Mesothelial cell of epicardium (in vitro differentiated cells): Measurements from ENCODE around the gene ACER3. TPM values are rescaled to one million over a fixed set of nuclear protein-coding genes. Genes with fewer than 3 reads are reported as not detected.

Experiments
- DNase-seq, 2 experiments: peaks; one replicate each; pipeline ENCODE4 v3.0.0; 2021; ENCODE audit warnings: low spot score in 2 of 2; ENCODE audit not compliant: unreplicated experiment in 2 of 2
- H3K27ac Mint-ChIP-seq: 2 replicates; pipeline ENCODE4 v1.8.0; 2021; ENCODE audit warnings: mixed read lengths
- H3K27me3 Mint-ChIP-seq: 2 replicates; pipeline ENCODE4 v1.8.0; 2021; ENCODE audit warnings: low read depth, mixed read lengths
- H3K36me3 Mint-ChIP-seq: 2 replicates; pipeline ENCODE4 v1.8.0; 2021; ENCODE audit warnings: mixed read lengths
- H3K4me1 Mint-ChIP-seq: 2 replicates; pipeline ENCODE4 v1.8.0; 2021; ENCODE audit warnings: mixed read lengths
- H3K4me3 Mint-ChIP-seq: 2 replicates; pipeline ENCODE4 v1.8.0; 2021; ENCODE audit warnings: mild to moderate bottlenecking, moderate library complexity, mixed read lengths
- H3K9me3 Mint-ChIP-seq: 2 replicates; pipeline ENCODE4 v1.8.0; 2021; ENCODE audit warnings: mixed read lengths
- total RNA-seq: library from RNA; stranded (reverse); gene quantifications from 3 replicates; pipeline ENCODE4 v1.2.1, GENCODE V29; 2021
- TF ChIP-seq, protein P1 (sequence below): fragments of 200-600 bp; sonication (generic); IDR thresholded peaks from one replicate; pipeline ENCODE4 v1.5.0; 2021; ENCODE audit warnings: antibody characterized with exemption; ENCODE audit not compliant: unreplicated experiment

ACER3 gene
- total RNA-seq, 1 donor from 2014 or later: 17.5 TPM

DNA sequence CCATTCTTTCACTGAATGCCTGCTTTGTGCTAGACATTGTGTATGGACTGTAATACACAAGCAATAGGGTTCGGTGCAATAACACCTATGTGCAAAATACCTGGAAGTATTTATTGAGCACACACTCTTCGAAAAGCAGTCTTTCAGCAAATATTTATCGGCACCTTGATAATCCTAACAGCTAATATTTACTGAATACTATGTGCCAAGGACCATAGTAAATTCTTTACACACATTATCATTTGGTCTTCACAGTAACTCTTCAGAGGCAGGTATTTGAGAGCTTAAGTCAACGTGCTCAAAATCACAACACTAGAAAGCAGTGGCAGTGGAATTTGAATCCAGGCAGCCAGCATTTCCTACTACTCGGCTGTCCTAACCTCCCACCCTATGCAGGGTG lies 175.7 kb downstream of the ACER3 start:
- Mint-ChIP-seq H3K27ac (no peak overlapping the region), H3K4me3 (no peak overlapping the region), H3K27me3 (peaks cover 43% of the 10 kb centered on the region), H3K36me3 (no peaks in the 10 kb centered on the region), H3K4me1 (peaks cover 19% of the 10 kb centered on the region), H3K9me3 (no peaks in the 10 kb centered on the region)
- TF ChIP-seq, protein P1, sequence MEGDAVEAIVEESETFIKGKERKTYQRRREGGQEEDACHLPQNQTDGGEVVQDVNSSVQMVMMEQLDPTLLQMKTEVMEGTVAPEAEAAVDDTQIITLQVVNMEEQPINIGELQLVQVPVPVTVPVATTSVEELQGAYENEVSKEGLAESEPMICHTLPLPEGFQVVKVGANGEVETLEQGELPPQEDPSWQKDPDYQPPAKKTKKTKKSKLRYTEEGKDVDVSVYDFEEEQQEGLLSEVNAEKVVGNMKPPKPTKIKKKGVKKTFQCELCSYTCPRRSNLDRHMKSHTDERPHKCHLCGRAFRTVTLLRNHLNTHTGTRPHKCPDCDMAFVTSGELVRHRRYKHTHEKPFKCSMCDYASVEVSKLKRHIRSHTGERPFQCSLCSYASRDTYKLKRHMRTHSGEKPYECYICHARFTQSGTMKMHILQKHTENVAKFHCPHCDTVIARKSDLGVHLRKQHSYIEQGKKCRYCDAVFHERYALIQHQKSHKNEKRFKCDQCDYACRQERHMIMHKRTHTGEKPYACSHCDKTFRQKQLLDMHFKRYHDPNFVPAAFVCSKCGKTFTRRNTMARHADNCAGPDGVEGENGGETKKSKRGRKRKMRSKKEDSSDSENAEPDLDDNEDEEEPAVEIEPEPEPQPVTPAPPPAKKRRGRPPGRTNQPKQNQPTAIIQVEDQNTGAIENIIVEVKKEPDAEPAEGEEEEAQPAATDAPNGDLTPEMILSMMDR: no peak
- DNase-seq: no peak

DNA sequence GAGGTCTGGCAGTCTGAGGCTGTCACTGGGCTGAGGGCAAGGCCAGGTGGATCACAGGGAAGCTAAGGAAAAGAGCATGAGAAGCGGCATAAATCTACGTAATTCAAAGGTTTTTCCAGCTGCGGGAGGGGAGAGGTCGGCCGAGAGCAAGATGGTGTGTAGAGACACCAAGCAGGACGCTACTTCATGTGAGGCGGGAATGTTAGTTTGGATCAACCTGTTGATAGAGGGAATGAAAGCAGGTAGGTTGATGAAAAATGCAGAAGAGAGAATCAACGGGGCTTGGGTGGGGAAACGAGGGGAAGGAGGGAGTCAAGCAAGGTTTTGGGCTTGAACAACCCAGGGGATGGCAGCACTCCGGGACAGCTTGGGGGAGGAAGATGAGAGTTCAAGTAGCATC lies 176.3 kb downstream of the ACER3 start:
- TF ChIP-seq, protein P1: no peak
- no peak for DNase-seq
- Mint-ChIP-seq H3K9me3 (no peaks in the 10 kb centered on the region), H3K27ac (no peak overlapping the region), H3K4me1 (peaks cover 19% of the 10 kb centered on the region), H3K4me3 (no peak overlapping the region), H3K27me3 (peaks cover 48% of the 10 kb centered on the region), H3K36me3 (no peaks in the 10 kb centered on the region)

DNA sequence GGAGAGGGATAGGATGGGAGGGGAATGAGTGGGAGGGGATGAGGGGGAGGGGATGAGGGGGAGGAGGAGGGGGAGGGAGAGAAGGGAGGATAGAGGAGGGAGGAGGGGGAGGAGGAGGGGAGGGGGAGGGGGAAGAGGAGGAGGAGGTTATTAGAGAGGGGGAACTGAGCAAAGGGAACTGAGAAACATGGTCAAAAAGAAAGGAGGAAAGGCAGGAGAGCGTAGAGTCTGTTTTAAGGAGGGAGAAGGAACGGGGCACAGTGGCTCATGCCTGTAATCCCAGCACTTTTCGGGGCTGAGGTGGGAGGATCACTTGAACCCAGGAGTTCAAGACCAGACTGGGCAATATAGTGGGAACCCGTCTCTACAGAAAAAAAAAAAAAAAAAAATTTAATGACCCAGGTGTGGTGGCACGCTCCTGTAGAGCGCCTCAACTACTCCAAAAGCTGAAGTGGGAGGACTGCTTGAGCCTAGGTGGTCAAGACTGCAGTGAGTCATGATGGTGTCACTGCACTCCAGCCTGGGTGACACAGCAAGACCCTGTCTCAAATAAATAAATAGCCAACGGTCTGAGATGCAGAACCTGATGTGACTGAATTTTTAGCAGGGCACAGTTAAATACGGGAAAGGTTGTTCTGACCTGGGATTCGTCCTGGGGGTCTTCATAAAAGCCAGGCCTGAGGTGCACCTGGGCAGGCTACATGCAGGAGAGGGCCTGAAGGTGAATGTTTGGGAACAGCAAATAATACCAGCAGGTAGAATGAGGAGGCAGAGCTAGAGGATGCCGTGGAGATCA lies 177.5 kb downstream of the ACER3 start:
- Mint-ChIP-seq H3K27me3 (peaks cover 54% of the 10 kb centered on the region), H3K4me1 (peaks cover 19% of the 10 kb centered on the region), H3K27ac (no peak overlapping the region), H3K9me3 (no peaks in the 10 kb centered on the region), H3K4me3 (no peak overlapping the region), H3K36me3 (no peaks in the 10 kb centered on the region)
- no peak for DNase-seq
- TF ChIP-seq, protein P1: no peak

DNA sequence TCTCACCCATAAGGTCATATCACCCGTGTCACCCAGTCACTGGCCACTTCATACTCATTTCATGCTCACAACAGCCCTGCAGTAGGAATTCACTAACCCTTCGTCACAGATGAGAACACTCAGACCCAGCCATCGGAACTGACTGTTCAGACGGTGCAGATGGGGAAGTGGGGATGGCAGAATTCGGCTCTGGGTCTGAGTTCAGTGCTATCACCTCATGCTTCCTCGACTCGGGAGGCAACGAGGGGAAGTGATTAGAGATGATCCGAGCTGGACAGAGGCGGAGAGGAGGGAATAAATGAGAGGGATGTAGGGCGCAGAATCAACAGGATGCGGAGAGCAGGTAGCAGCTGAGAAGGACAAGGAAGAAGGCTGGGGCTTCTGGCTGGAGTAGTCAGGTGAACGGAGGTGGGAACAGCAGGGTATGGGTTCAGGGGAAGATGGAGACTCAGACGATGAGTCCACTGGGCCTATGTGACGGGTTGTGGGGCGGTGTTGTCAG lies 178.2 kb downstream of the ACER3 start:
- H3K4me1 Mint-ChIP-seq: peaks cover 19% of the 10 kb centered on the region
- peaks cover 54% of the 10 kb centered on the region for H3K27me3 Mint-ChIP-seq
- no peaks in the 10 kb centered on the region for H3K9me3 Mint-ChIP-seq
- peak overlapping the region; percentile 16 for H3K4me3 Mint-ChIP-seq
- H3K27ac Mint-ChIP-seq: no peak overlapping the region
- TF ChIP-seq, protein P1: no peak
- DNase-seq: no peak
- no peaks in the 10 kb centered on the region for H3K36me3 Mint-ChIP-seq

DNA sequence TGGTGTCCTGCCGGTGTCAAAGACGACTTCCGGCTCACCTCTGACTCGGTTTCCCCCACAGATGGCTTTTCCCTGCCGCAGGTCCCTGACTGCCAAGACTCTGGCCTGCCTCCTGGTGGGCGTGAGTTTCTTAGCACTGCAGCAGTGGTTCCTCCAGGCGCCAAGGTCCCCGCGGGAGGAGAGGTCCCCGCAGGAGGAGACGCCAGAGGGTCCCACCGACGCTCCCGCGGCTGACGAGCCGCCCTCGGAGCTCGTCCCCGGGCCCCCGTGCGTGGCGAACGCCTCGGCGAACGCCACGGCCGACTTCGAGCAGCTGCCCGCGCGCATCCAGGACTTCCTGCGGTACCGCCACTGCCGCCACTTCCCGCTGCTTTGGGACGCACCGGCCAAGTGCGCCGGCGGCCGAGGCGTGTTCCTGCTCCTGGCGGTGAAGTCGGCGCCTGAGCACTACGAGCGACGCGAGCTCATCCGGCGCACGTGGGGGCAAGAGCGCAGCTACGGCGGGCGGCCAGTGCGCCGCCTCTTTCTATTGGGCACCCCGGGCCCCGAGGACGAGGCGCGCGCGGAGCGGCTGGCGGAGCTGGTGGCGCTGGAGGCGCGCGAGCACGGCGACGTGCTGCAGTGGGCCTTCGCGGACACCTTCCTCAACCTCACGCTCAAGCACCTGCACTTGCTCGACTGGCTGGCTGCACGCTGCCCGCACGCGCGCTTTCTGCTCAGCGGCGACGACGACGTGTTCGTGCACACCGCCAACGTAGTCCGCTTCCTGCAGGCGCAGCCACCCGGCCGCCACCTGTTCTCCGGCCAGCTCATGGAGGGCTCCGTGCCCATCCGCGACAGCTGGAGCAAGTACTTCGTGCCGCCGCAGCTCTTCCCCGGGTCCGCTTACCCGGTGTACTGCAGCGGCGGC lies 179.0 kb downstream of the ACER3 start:
- H3K4me3 Mint-ChIP-seq: peak overlapping the region; percentile 40

More for the DNA sequence above, 179.0 kb downstream of the ACER3 start:
- no peaks in the 10 kb centered on the region for H3K36me3 Mint-ChIP-seq
- peaks cover 61% of the 10 kb centered on the region for H3K27me3 Mint-ChIP-seq
- no peak overlapping the region for H3K27ac Mint-ChIP-seq
- H3K4me1 Mint-ChIP-seq: peaks cover 19% of the 10 kb centered on the region
- TF ChIP-seq, protein P1: peak; percentile 39
- no peaks in the 10 kb centered on the region for H3K9me3 Mint-ChIP-seq
- peak in 1 of 2 experiments; percentile 56 for DNase-seq
